RWPE2 (cell line): Measurements from ENCODE around the gene RASGEF1C.

Experiments used
- ATAC-seq: fragments of 200-7000 bp; cut with Tn5 transposase; 3 replicates; pipeline ENCODE4 v1.9.1; 2021; ENCODE audit warnings: low read depth
- DNase-seq: peaks from one replicate; pipeline ENCODE4 v3.0.0-alpha.2; 2020; ENCODE audit warnings: low spot score
- H3K27ac ChIP-seq: fragments of 450-650 bp; 2 replicates; pipeline ENCODE4 v1.5.1; 2017; ENCODE audit warnings: mild to moderate bottlenecking; ENCODE audit not compliant: poor library complexity, severe bottlenecking
- H3K27me3 ChIP-seq: fragments of 250-450 bp; sonication (Bioruptor Pico); 2 replicates; pipeline ENCODE4 v1.5.1; 2021; ENCODE audit warnings: mild to moderate bottlenecking, moderate library complexity; ENCODE audit not compliant: insufficient read depth, poor library complexity, severe bottlenecking
- H3K36me3 ChIP-seq: fragments of 250-450 bp; sonication (Bioruptor Pico); 2 replicates; pipeline ENCODE4 v1.5.1; 2020; ENCODE audit warnings: low read depth, mild to moderate bottlenecking, moderate library complexity
- H3K4me1 ChIP-seq: fragments of 250-450 bp; sonication (Bioruptor Pico); 2 replicates; pipeline ENCODE4 v1.5.1; 2021; ENCODE audit warnings: mild to moderate bottlenecking, moderate library complexity; ENCODE audit not compliant: insufficient read depth, poor library complexity, severe bottlenecking
- H3K4me3 ChIP-seq: fragments of 250-450 bp; sonication (Bioruptor Pico); 2 replicates; pipeline ENCODE4 v1.5.1; 2021; ENCODE audit warnings: mild to moderate bottlenecking, moderate library complexity; ENCODE audit not compliant: severe bottlenecking
- H3K9me3 ChIP-seq: fragments of 250-450 bp; sonication (Bioruptor Pico); 2 replicates; pipeline ENCODE4 v1.5.1; 2021; ENCODE audit warnings: mild to moderate bottlenecking, moderate library complexity; ENCODE audit not compliant: severe bottlenecking
- TF ChIP-seq, protein P1 (sequence below): fragments of 450-650 bp; IDR thresholded peaks from one replicate; pipeline ENCODE4 v1.5.1; 2017; ENCODE audit warnings: mild to moderate bottlenecking, moderate library complexity; ENCODE audit not compliant: poor library complexity, severe bottlenecking

The RASGEF1C gene

DNA sequence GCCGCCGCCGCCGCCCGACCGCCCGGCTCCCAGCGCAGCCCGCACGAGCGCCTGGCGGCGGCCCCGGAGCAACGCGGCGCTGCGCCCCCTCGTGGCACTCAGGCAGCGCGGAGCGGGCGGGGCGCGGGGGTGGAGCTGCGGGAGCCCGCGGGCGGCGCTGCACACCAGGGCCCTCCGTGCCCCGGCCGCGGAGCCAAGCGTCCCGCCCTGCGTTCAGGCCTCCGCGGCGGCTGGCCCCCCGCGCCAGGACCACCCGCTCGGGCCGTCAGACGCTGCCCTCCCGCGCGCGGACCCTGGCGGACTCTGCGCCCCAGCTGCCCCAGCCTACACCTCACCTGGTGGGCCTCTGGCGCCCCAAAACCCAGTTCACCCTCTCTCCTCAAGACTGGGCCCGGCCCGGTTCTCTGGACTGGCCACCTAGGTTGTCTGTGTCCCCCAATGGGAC lies at the start of gene RASGEF1C:
Gene RASGEF1C, minus strand, starts transcription at position 75 of the 445 bp plus-strand sequence. CDS start 71,159 bp downstream, outside the sequence.
- Histone ChIP-seq H3K4me1 (no peaks in the 10 kb centered on the region), H3K27me3 (peaks cover 32% of the 10 kb centered on the region), H3K4me3 (peak within 1 kb of the TSS; percentile 40), H3K9me3 (no peaks in the 10 kb centered on the region), H3K36me3 (no peaks in the 10 kb centered on the region), H3K27ac (no peak within 1 kb of the TSS)
- ATAC-seq, result peak; percentile 77
- TF ChIP-seq, protein P1, sequence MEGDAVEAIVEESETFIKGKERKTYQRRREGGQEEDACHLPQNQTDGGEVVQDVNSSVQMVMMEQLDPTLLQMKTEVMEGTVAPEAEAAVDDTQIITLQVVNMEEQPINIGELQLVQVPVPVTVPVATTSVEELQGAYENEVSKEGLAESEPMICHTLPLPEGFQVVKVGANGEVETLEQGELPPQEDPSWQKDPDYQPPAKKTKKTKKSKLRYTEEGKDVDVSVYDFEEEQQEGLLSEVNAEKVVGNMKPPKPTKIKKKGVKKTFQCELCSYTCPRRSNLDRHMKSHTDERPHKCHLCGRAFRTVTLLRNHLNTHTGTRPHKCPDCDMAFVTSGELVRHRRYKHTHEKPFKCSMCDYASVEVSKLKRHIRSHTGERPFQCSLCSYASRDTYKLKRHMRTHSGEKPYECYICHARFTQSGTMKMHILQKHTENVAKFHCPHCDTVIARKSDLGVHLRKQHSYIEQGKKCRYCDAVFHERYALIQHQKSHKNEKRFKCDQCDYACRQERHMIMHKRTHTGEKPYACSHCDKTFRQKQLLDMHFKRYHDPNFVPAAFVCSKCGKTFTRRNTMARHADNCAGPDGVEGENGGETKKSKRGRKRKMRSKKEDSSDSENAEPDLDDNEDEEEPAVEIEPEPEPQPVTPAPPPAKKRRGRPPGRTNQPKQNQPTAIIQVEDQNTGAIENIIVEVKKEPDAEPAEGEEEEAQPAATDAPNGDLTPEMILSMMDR, result peak; percentile 88
- DNase-seq, result no peak

- DNase-seq (no peak), ATAC-seq (no peak)
- H3K27ac ChIP-seq, result no peak overlapping the region
- no peaks in the 10 kb centered on the region for H3K4me1 ChIP-seq
- H3K4me3 ChIP-seq, result no peak overlapping the region
- peaks cover 64% of the 10 kb centered on the region for H3K9me3 ChIP-seq
- no peaks in the 10 kb centered on the region for H3K27me3 ChIP-seq
- peaks cover 60% of the 10 kb centered on the region for H3K36me3 ChIP-seq
- TF ChIP-seq, protein P1, result no peak
Observed at GRCh38 chr5:180253036-180253824, 44.2 kb upstream of the RASGEF1C start.

GRCh38 chr5:180251887-180252286 lies 42.9 kb upstream of the RASGEF1C start:
- Histone ChIP-seq H3K27me3 (no peaks in the 10 kb centered on the region), H3K9me3 (peaks cover 51% of the 10 kb centered on the region), H3K27ac (no peak overlapping the region), H3K4me3 (no peak overlapping the region), H3K36me3 (peaks cover 60% of the 10 kb centered on the region), H3K4me1 (no peaks in the 10 kb centered on the region)
- ATAC-seq (no peak), DNase-seq (no peak)
- TF ChIP-seq, protein P1, result no peak

DNA sequence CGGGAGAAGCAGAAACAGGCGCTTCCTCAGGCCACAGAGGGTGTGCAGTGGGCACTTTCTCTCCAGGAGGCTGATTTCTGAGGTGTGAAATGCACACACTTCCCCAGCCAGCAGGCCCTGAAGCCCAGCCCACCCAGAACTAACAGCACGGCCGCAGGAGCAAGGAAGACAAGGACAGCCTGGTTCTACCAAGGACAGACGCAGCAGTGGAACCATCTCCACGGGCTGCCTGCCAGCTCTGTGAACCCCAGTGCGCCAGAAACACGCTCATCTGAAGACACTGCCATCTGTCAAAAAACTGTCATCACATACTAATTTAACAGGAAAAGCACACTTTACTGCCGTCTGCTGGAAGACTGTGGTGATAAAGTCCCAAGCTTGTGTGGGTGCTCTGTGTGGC lies 42.1 kb upstream of the RASGEF1C start:
- Histone ChIP-seq H3K27me3 (no peaks in the 10 kb centered on the region), H3K27ac (no peak overlapping the region), H3K4me3 (no peak overlapping the region), H3K36me3 (peaks cover 63% of the 10 kb centered on the region), H3K4me1 (no peaks in the 10 kb centered on the region), H3K9me3 (peaks cover 45% of the 10 kb centered on the region)
- no peak for ATAC-seq
- TF ChIP-seq, protein P1, result no peak
- DNase-seq, result no peak

DNA sequence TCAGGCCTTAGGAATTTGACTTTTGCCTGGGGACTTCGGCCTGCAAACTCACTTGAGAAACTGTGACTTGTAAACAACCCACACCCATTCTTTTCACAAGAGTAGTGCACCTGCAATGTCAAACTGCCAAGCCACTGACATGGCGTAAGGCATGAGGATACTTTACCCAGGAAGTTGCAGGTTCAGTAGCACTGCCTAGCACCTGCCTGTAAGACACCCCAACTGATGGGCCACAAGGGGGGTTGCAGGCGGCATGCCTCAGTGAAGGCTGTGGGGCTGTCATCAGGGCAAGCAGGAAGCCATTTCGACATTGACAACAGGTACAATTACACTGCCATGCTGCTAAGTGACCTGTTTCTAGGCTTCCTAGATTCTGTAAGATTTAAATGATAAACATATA lies 41.3 kb upstream of the RASGEF1C start:
- no peak for ATAC-seq
- TF ChIP-seq, protein P1, result no peak
- no peaks in the 10 kb centered on the region for H3K27me3 ChIP-seq
- H3K36me3 ChIP-seq, result peaks cover 68% of the 10 kb centered on the region
- H3K4me1 ChIP-seq, result no peaks in the 10 kb centered on the region
- peaks cover 37% of the 10 kb centered on the region for H3K9me3 ChIP-seq
- DNase-seq, result no peak
- no peak overlapping the region for H3K4me3 ChIP-seq
- H3K27ac ChIP-seq, result no peak overlapping the region
